ENCODE results near the gene SORCS2. TPM values are rescaled to one million over a fixed set of nuclear protein-coding genes. Genes with fewer than 3 reads are reported as not detected.

Gene SORCS2
- total RNA-seq, 4 donors from 2014 or later: 0.26 to 17.1 (median 2.9) TPM

GRCh38 chr4:7746351-7747061 lies 554.2 kb downstream of the SORCS2 start:
- no peaks in the 10 kb centered on the region for H3K27me3 ChIP-seq
- intact Hi-C loops (cut with DNase I; ENCODE audit: low total_unique reads): no loop called here
- H3K9me3 ChIP-seq: no peaks in the 10 kb centered on the region
- H3K4me3 ChIP-seq: no peak overlapping the region
- no peak overlapping the region for H3K27ac ChIP-seq
- H3K36me3 ChIP-seq: no peaks in the 10 kb centered on the region
- DNase-seq: no peak
- H3K4me1 ChIP-seq: no peaks in the 10 kb centered on the region
- no peak for TF ChIP-seq POLR2A (IDR thresholded peaks at IDR 0.05)
- TF ChIP-seq, protein P1, sequence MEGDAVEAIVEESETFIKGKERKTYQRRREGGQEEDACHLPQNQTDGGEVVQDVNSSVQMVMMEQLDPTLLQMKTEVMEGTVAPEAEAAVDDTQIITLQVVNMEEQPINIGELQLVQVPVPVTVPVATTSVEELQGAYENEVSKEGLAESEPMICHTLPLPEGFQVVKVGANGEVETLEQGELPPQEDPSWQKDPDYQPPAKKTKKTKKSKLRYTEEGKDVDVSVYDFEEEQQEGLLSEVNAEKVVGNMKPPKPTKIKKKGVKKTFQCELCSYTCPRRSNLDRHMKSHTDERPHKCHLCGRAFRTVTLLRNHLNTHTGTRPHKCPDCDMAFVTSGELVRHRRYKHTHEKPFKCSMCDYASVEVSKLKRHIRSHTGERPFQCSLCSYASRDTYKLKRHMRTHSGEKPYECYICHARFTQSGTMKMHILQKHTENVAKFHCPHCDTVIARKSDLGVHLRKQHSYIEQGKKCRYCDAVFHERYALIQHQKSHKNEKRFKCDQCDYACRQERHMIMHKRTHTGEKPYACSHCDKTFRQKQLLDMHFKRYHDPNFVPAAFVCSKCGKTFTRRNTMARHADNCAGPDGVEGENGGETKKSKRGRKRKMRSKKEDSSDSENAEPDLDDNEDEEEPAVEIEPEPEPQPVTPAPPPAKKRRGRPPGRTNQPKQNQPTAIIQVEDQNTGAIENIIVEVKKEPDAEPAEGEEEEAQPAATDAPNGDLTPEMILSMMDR (IDR thresholded peaks at IDR 0.05): no peak

DNA sequence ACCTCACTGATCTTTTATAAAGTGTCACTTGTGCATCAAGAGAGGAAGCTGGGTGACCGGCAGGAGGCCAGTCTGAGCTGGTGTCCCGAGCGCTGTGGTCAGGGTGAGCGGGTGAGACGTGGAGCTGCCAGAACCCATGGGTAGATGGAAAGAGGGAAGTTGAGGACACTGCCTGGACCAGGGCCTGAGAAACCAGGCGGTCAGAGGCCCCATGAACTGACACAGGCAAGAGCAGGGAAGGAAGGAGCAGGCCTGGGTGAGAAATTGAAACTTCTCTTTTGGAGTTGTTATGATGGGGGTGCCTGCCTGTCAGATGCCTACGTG lies 554.7 kb downstream of the SORCS2 start:
- no peak overlapping the region for H3K4me3 ChIP-seq
- no peaks in the 10 kb centered on the region for H3K4me1 ChIP-seq
- no peaks in the 10 kb centered on the region for H3K9me3 ChIP-seq
- intact Hi-C loops (cut with DNase I; ENCODE audit: low total_unique reads): no loop called here
- no peaks in the 10 kb centered on the region for H3K36me3 ChIP-seq
- TF ChIP-seq, protein P1 (IDR thresholded peaks at IDR 0.05): no peak
- no peak for TF ChIP-seq POLR2A (IDR thresholded peaks at IDR 0.05)
- DNase-seq: no peak
- H3K27me3 ChIP-seq: no peaks in the 10 kb centered on the region
- no peak overlapping the region for H3K27ac ChIP-seq

- no peaks in the 10 kb centered on the region for H3K36me3 ChIP-seq
- H3K9me3 ChIP-seq: no peaks in the 10 kb centered on the region
- no peak overlapping the region for H3K4me3 ChIP-seq
- DNase-seq: no peak
- no peaks in the 10 kb centered on the region for H3K4me1 ChIP-seq
- intact Hi-C loops (cut with DNase I; ENCODE audit: low total_unique reads): no loop called here
- no peaks in the 10 kb centered on the region for H3K27me3 ChIP-seq
- no peak for TF ChIP-seq POLR2A (IDR thresholded peaks at IDR 0.05)
- TF ChIP-seq, protein P1 (IDR thresholded peaks at IDR 0.05): no peak
- H3K27ac ChIP-seq: no peak overlapping the region
These were observed 555.2 kb downstream of the SORCS2 start for GRCh38 chr4:7747566-7747965.

- H3K36me3 ChIP-seq: no peaks in the 10 kb centered on the region
These were observed 558.2 kb downstream of the SORCS2 start for GRCh38 chr4:7750523-7750922.

DNA sequence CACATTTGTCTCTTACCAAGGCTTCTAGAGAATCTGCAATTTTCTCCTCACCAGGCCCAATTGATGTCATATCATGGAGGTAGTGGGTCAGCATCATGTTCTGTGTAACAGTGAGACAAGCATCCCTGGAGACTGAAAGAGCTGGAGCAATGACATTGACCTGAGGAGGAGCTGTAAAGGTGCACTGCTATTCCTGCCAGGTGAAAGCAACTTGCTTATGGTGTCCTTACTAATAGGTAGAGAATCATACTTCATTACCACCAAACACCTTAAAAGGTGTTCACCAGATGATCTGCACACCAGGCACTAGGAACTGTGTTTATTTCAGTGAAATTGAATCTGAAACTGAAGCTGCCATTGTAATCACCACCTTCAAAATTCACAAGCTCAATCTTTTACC lies 558.6 kb downstream of the SORCS2 start:
- TF ChIP-seq, protein P1 (IDR thresholded peaks at IDR 0.05): no peak
- TF ChIP-seq POLR2A (IDR thresholded peaks at IDR 0.05): no peak
- no peak for DNase-seq

More at GRCh38 chr4:7750523-7750922, 558.2 kb downstream of the SORCS2 start:
- no peaks in the 10 kb centered on the region for H3K9me3 ChIP-seq
- no peaks in the 10 kb centered on the region for H3K4me1 ChIP-seq
- no peak overlapping the region for H3K4me3 ChIP-seq
- TF ChIP-seq, protein P1 (IDR thresholded peaks at IDR 0.05): no peak
- no peak for TF ChIP-seq POLR2A (IDR thresholded peaks at IDR 0.05)
- no peak for DNase-seq
- H3K27ac ChIP-seq: no peak overlapping the region
- intact Hi-C loops (cut with DNase I; ENCODE audit: low total_unique reads): no loop called here
- no peaks in the 10 kb centered on the region for H3K27me3 ChIP-seq

More for the DNA sequence above, 558.6 kb downstream of the SORCS2 start:
- Histone ChIP-seq H3K4me1 (no peaks in the 10 kb centered on the region), H3K4me3 (no peak overlapping the region), H3K27ac (no peak overlapping the region), H3K27me3 (no peaks in the 10 kb centered on the region), H3K9me3 (no peaks in the 10 kb centered on the region), H3K36me3 (no peaks in the 10 kb centered on the region)
- intact Hi-C loops (cut with DNase I; ENCODE audit: low total_unique reads): no loop called here

All from uterus (tissue), 4 donors.